HepG2 (cell line): ENCODE results near the gene KATNBL1. TPM values are rescaled to one million over a fixed set of nuclear protein-coding genes. Genes with fewer than 3 reads are reported as not detected.

Source experiments
- PHB2 ChIP-seq: fragments of 450-650 bp; IDR thresholded peaks from 2 replicates; pipeline ENCODE4 v1.6.1; 2018; ENCODE audit not compliant: partially characterized antibody
- TCF12 ChIP-seq, 2 experiments: fragments of 450-650 bp in 1 of 2; sonication (generic) in 1 of 2; formaldehyde crosslinking in 1 of 2; IDR thresholded peaks; 2 replicates each; pipeline versions ENCODE4 v1.6.1 to v1.8.0; 2017 to 2022; ENCODE audit warnings: antibody characterized with exemption in 1 of 2, mild to moderate bottlenecking in 1 of 2, missing genetic modification reagents in 1 of 2, moderate library complexity in 1 of 2
- YEATS2 ChIP-seq: sonication (generic); formaldehyde crosslinking; IDR thresholded peaks from 2 replicates; pipeline ENCODE4 v1.4.0; 2020; ENCODE audit warnings: missing genetic modification reagents, borderline replicate concordance
- ZFP1 ChIP-seq: IDR thresholded peaks from 2 replicates; pipeline ENCODE4 v1.6.1; 2016
- ZNF335 ChIP-seq: sonication (generic); formaldehyde crosslinking; IDR thresholded peaks from 2 replicates; pipeline ENCODE4 v1.4.0; 2020; ENCODE audit warnings: missing genetic modification reagents
- ZNF430 ChIP-seq: sonication (generic); formaldehyde crosslinking; IDR thresholded peaks from 2 replicates; pipeline ENCODE4 v1.9.0; 2021; ENCODE audit warnings: mild to moderate bottlenecking, missing genetic modification reagents
- ZNF672 ChIP-seq: sonication (generic); formaldehyde crosslinking; IDR thresholded peaks from 2 replicates; pipeline ENCODE4 v1.8.1; 2022; ENCODE audit warnings: missing genetic modification reagents
- polyA plus RNA-seq, 8 experiments: library from polyadenylated mRNA; depleted of rRNA in 3 of 8; stranded (reverse) in 7 of 8; unstranded in 1 of 8; fragments of >200 nt; fragmentation: Illumina TruSeq in 4 of 8; extraction: Trizol in 4 of 8; gene quantifications; 2 replicates each; pipeline versions ENCODE4 v1.2.1 to v1.2.3, GENCODE V29; 2011 to 2016; ENCODE audit warnings: low read depth in 4 of 8, missing spikeins in 1 of 8, mixed read lengths in 1 of 8; ENCODE audit not compliant: insufficient read depth in 1 of 8
- total RNA-seq, 5 experiments: library from RNA; depleted of rRNA; stranded (reverse); fragments of >200 nt; fragmentation: Illumina TruSeq; extraction: Trizol; gene quantifications; 2 replicates each; pipeline ENCODE4 v1.2.3, GENCODE V29; 2016; ENCODE audit warnings: low read depth in 1 of 5
- TF ChIP-seq, protein P1 (sequence below): sonication (generic); formaldehyde crosslinking; IDR thresholded peaks from 2 replicates; pipeline ENCODE4 v1.4.0; 2020; ENCODE audit warnings: mild to moderate bottlenecking, missing genetic modification reagents, borderline replicate concordance
- TF ChIP-seq, protein P2 (sequence below): sonication (generic); formaldehyde crosslinking; IDR thresholded peaks from 2 replicates; pipeline ENCODE4 v1.4.0; 2020; ENCODE audit warnings: missing genetic modification reagents
- TF ChIP-seq, protein P3 (sequence below): sonication (generic); formaldehyde crosslinking; IDR thresholded peaks from 2 replicates; pipeline ENCODE4 v1.5.0; 2020; ENCODE audit warnings: missing genetic modification reagents, mild to moderate bottlenecking, borderline replicate concordance
- TF ChIP-seq, protein P4 (sequence below): sonication (generic); formaldehyde crosslinking; IDR thresholded peaks from 2 replicates; pipeline ENCODE4 v1.4.0; 2020; ENCODE audit warnings: mild to moderate bottlenecking, low read depth, missing genetic modification reagents
- TF ChIP-seq, protein P5 (sequence below): sonication (generic); formaldehyde crosslinking; IDR thresholded peaks from 2 replicates; pipeline ENCODE4 v1.5.0; 2020; ENCODE audit warnings: missing genetic modification reagents
- TF ChIP-seq, protein P6 (sequence below): sonication (generic); formaldehyde crosslinking; IDR thresholded peaks from 2 replicates; pipeline ENCODE4 v1.4.0; 2020; ENCODE audit warnings: missing genetic modification reagents

KATNBL1 gene
- total and polyA plus RNA-seq, 2 of the 13 experiments (the other 11 are each of a cell fraction or from before 2014, with no cell fraction given) = 23.4 to 42.8 TPM

DNA sequence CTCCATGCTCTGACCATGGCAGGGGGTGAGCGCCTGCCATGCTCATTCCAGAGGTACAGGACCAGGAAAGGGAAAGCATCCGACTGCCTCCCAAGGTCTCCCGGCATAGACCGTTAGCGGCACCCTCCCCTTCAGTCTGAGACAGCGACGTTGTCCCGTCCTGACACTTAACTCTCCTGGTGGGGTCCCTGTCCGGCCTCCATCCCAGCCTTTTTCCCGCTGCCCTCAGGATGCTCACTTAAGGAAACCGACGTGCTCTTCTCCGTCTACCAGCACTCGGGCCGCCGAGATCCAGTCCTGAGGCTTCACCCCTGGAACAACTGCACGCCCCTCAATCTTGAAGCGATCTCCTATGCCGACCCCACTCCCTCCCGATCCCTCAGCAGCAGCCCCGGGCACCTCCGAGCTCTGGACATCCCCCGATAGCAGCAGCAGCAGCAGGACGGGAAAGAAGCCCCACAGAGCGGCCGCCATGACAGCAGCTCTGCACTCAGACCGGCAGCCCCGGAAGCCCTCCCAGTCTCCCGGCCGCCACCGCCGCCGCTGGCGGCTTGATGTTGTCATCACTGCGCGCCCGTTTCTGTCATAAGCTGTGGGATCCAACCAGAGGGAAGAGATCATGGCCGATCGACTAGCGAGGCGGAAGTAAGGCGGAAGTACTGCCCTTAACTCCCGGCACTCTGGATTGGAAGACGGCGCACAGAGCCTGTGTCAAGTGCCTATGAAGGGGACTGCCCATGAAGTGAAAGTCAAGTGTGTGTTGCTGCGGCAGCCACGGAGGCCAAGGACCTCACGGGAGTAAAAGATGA, 108.3 kb downstream of the KATNBL1 start, which contains the start of the genes EMC7 and PGBD4 (continued):
- TF ChIP-seq, protein P1, sequence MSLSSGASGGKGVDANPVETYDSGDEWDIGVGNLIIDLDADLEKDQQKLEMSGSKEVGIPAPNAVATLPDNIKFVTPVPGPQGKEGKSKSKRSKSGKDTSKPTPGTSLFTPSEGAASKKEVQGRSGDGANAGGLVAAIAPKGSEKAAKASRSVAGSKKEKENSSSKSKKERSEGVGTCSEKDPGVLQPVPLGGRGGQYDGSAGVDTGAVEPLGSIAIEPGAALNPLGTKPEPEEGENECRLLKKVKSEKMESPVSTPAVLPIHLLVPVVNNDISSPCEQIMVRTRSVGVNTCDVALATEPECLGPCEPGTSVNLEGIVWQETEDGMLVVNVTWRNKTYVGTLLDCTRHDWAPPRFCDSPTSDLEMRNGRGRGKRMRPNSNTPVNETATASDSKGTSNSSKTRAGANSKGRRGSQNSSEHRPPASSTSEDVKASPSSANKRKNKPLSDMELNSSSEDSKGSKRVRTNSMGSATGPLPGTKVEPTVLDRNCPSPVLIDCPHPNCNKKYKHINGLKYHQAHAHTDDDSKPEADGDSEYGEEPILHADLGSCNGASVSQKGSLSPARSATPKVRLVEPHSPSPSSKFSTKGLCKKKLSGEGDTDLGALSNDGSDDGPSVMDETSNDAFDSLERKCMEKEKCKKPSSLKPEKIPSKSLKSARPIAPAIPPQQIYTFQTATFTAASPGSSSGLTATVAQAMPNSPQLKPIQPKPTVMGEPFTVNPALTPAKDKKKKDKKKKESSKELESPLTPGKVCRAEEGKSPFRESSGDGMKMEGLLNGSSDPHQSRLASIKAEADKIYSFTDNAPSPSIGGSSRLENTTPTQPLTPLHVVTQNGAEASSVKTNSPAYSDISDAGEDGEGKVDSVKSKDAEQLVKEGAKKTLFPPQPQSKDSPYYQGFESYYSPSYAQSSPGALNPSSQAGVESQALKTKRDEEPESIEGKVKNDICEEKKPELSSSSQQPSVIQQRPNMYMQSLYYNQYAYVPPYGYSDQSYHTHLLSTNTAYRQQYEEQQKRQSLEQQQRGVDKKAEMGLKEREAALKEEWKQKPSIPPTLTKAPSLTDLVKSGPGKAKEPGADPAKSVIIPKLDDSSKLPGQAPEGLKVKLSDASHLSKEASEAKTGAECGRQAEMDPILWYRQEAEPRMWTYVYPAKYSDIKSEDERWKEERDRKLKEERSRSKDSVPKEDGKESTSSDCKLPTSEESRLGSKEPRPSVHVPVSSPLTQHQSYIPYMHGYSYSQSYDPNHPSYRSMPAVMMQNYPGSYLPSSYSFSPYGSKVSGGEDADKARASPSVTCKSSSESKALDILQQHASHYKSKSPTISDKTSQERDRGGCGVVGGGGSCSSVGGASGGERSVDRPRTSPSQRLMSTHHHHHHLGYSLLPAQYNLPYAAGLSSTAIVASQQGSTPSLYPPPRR (CRISPR knock-in tag) = 0 out of 2 replicates have a peak, but pooled peaks have one; percentile 14
- TF ChIP-seq, protein P2, sequence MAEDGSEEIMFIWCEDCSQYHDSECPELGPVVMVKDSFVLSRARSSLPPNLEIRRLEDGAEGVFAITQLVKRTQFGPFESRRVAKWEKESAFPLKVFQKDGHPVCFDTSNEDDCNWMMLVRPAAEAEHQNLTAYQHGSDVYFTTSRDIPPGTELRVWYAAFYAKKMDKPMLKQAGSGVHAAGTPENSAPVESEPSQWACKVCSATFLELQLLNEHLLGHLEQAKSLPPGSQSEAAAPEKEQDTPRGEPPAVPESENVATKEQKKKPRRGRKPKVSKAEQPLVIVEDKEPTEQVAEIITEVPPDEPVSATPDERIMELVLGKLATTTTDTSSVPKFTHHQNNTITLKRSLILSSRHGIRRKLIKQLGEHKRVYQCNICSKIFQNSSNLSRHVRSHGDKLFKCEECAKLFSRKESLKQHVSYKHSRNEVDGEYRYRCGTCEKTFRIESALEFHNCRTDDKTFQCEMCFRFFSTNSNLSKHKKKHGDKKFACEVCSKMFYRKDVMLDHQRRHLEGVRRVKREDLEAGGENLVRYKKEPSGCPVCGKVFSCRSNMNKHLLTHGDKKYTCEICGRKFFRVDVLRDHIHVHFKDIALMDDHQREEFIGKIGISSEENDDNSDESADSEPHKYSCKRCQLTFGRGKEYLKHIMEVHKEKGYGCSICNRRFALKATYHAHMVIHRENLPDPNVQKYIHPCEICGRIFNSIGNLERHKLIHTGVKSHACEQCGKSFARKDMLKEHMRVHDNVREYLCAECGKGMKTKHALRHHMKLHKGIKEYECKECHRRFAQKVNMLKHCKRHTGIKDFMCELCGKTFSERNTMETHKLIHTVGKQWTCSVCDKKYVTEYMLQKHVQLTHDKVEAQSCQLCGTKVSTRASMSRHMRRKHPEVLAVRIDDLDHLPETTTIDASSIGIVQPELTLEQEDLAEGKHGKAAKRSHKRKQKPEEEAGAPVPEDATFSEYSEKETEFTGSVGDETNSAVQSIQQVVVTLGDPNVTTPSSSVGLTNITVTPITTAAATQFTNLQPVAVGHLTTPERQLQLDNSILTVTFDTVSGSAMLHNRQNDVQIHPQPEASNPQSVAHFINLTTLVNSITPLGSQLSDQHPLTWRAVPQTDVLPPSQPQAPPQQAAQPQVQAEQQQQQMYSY (CRISPR knock-in tag) = 0 out of 2 replicates have a peak, but pooled peaks have one; percentile 7
- TF ChIP-seq YEATS2 (CRISPR knock-in tag) = peak; percentile 86
- TF ChIP-seq, protein P3, sequence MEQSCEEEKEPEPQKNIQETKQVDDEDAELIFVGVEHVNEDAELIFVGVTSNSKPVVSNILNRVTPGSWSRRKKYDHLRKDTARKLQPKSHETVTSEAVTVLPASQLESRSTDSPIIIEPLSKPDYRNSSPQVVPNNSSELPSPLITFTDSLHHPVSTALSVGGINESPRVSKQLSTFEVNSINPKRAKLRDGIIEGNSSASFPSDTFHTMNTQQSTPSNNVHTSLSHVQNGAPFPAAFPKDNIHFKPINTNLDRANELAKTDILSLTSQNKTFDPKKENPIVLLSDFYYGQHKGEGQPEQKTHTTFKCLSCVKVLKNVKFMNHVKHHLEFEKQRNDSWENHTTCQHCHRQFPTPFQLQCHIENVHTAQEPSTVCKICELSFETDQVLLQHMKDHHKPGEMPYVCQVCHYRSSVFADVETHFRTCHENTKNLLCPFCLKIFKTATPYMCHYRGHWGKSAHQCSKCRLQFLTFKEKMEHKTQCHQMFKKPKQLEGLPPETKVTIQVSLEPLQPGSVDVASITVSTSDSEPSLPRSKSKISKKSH (CRISPR knock-in tag) = peak; percentile 20; the same call in 1 of the 2 replicates
- TF ChIP-seq, protein P4, sequence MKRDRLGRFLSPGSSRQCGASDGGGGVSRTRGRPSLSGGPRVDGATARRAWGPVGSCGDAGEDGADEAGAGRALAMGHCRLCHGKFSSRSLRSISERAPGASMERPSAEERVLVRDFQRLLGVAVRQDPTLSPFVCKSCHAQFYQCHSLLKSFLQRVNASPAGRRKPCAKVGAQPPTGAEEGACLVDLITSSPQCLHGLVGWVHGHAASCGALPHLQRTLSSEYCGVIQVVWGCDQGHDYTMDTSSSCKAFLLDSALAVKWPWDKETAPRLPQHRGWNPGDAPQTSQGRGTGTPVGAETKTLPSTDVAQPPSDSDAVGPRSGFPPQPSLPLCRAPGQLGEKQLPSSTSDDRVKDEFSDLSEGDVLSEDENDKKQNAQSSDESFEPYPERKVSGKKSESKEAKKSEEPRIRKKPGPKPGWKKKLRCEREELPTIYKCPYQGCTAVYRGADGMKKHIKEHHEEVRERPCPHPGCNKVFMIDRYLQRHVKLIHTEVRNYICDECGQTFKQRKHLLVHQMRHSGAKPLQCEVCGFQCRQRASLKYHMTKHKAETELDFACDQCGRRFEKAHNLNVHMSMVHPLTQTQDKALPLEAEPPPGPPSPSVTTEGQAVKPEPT (CRISPR knock-in tag) = no peak
- TF ChIP-seq ZNF672 (CRISPR knock-in tag) = no peak
- no peak for TF ChIP-seq ZFP1 (CRISPR knock-in tag)
- peak; percentile 45; the same call in 1 of the 2 replicates for TF ChIP-seq ZNF430 (CRISPR knock-in tag)
- no peak for TF ChIP-seq PHB2
- TF ChIP-seq TCF12 (IDR thresholded peaks at IDR 0.05) = no peak
- TF ChIP-seq TCF12 (CRISPR knock-in tag; IDR thresholded peaks at IDR 0.05) = no peak
- TF ChIP-seq, protein P5, sequence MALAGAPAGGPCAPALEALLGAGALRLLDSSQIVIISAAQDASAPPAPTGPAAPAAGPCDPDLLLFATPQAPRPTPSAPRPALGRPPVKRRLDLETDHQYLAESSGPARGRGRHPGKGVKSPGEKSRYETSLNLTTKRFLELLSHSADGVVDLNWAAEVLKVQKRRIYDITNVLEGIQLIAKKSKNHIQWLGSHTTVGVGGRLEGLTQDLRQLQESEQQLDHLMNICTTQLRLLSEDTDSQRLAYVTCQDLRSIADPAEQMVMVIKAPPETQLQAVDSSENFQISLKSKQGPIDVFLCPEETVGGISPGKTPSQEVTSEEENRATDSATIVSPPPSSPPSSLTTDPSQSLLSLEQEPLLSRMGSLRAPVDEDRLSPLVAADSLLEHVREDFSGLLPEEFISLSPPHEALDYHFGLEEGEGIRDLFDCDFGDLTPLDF (CRISPR knock-in tag) = no peak
- TF ChIP-seq ZNF335 = no peak
- TF ChIP-seq, protein P6, sequence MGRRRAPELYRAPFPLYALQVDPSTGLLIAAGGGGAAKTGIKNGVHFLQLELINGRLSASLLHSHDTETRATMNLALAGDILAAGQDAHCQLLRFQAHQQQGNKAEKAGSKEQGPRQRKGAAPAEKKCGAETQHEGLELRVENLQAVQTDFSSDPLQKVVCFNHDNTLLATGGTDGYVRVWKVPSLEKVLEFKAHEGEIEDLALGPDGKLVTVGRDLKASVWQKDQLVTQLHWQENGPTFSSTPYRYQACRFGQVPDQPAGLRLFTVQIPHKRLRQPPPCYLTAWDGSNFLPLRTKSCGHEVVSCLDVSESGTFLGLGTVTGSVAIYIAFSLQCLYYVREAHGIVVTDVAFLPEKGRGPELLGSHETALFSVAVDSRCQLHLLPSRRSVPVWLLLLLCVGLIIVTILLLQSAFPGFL (CRISPR knock-in tag) = no peak
